ENCODE data around the gene NCOR1.
"Not testable (repeated sequence)": the region's sequence is repeated elsewhere in the genome, so short reads cannot be mapped to it uniquely, and the experiment has no call there.

NCOR1 gene

DNA sequence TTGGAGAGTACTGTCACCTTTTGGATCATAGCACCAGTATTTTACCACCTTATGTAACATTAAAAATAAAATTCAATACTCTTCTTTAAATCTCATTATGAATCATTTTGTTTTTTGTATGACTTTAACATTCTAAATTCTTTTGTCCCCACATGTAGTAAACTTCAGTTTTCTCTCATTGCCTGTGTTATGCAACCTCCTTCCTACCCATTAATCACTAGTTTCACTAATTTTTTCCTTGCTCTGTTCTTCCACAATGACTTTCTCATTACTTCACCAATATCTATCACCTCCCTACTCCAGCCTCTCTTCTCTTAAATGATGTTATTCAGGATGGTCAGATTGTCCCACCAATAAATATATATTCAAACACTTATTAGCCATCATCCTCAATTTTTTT lies 147.0 kb downstream of the NCOR1 start:
- Mint-ChIP-seq H3K36me3 (ENCODE audit: low read depth) (peaks cover 89% of the 10 kb centered on the region), H3K27me3 (ENCODE audit: low read depth) (no peaks in the 10 kb centered on the region), H3K4me1 (no peaks in the 10 kb centered on the region), H3K9me3 (no peaks in the 10 kb centered on the region), H3K4me3 (no peak overlapping the region), H3K27ac (no peak overlapping the region)
- TF ChIP-seq, protein P1, sequence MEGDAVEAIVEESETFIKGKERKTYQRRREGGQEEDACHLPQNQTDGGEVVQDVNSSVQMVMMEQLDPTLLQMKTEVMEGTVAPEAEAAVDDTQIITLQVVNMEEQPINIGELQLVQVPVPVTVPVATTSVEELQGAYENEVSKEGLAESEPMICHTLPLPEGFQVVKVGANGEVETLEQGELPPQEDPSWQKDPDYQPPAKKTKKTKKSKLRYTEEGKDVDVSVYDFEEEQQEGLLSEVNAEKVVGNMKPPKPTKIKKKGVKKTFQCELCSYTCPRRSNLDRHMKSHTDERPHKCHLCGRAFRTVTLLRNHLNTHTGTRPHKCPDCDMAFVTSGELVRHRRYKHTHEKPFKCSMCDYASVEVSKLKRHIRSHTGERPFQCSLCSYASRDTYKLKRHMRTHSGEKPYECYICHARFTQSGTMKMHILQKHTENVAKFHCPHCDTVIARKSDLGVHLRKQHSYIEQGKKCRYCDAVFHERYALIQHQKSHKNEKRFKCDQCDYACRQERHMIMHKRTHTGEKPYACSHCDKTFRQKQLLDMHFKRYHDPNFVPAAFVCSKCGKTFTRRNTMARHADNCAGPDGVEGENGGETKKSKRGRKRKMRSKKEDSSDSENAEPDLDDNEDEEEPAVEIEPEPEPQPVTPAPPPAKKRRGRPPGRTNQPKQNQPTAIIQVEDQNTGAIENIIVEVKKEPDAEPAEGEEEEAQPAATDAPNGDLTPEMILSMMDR (IDR thresholded peaks at IDR 0.05; ENCODE audit: unreplicated experiment in 3 of 3) = no peak

GRCh38 chr17:16066125-16066524 lies 149.2 kb downstream of the NCOR1 start:
- no peak overlapping the region for H3K4me3 Mint-ChIP-seq
- H3K27me3 Mint-ChIP-seq (ENCODE audit: low read depth) = no peaks in the 10 kb centered on the region
- H3K9me3 Mint-ChIP-seq = no peaks in the 10 kb centered on the region
- TF ChIP-seq, protein P1 (IDR thresholded peaks at IDR 0.05; ENCODE audit: unreplicated experiment in 3 of 3) = no peak
- H3K36me3 Mint-ChIP-seq (ENCODE audit: low read depth) = peaks cover 86% of the 10 kb centered on the region
- H3K27ac Mint-ChIP-seq = no peak overlapping the region
- no peaks in the 10 kb centered on the region for H3K4me1 Mint-ChIP-seq

GRCh38 chr17:16061631-16062030 lies 153.7 kb downstream of the NCOR1 start:
- H3K4me1 Mint-ChIP-seq = no peaks in the 10 kb centered on the region
- peaks cover 77% of the 10 kb centered on the region for H3K36me3 Mint-ChIP-seq (ENCODE audit: low read depth)
- TF ChIP-seq, protein P1 (IDR thresholded peaks at IDR 0.05; ENCODE audit: unreplicated experiment in 3 of 3) = no peak
- no peaks in the 10 kb centered on the region for H3K27me3 Mint-ChIP-seq (ENCODE audit: low read depth)
- H3K9me3 Mint-ChIP-seq = no peaks in the 10 kb centered on the region
- no peak overlapping the region for H3K4me3 Mint-ChIP-seq
- no peak overlapping the region for H3K27ac Mint-ChIP-seq

DNA sequence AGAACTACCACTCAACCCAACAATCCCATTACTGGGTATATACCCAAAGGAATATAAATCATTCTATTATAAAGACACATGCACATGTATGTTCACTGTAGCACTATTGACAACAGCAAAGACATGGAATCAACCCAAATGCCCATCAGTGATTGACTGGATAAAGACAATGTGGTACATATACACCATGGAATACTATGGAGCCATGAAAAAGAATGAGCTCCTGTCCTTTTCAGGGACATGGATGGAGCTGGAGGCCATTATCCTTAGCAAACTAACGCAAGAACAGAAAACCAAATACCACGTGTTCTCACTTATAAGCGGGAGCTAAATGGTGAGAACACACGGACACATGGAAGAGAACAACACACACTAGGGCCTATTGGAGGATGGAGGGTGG lies 160.2 kb downstream of the NCOR1 start:
- H3K9me3 Mint-ChIP-seq = peaks cover 32% of the 10 kb centered on the region
- H3K36me3 Mint-ChIP-seq (ENCODE audit: low read depth) = peaks cover 80% of the 10 kb centered on the region
- H3K4me1 Mint-ChIP-seq; H3K27me3 Mint-ChIP-seq (ENCODE audit: low read depth); H3K4me3 Mint-ChIP-seq; H3K27ac Mint-ChIP-seq: not testable (repeated sequence)

- Mint-ChIP-seq H3K27me3 (ENCODE audit: low read depth) (no peaks in the 10 kb centered on the region), H3K36me3 (ENCODE audit: low read depth) (peaks cover 70% of the 10 kb centered on the region), H3K4me3 (no peak overlapping the region), H3K27ac (no peak overlapping the region), H3K4me1 (no peaks in the 10 kb centered on the region), H3K9me3 (peaks cover 32% of the 10 kb centered on the region)
- TF ChIP-seq, protein P1 (IDR thresholded peaks at IDR 0.05; ENCODE audit: unreplicated experiment in 3 of 3) = no peak
Measured at GRCh38 chr17:16052486-16052885, 162.8 kb downstream of the NCOR1 start.

- no peak overlapping the region for H3K4me3 Mint-ChIP-seq
- H3K36me3 Mint-ChIP-seq (ENCODE audit: low read depth) = peaks cover 70% of the 10 kb centered on the region
- no peaks in the 10 kb centered on the region for H3K27me3 Mint-ChIP-seq (ENCODE audit: low read depth)
- peaks cover 30% of the 10 kb centered on the region for H3K9me3 Mint-ChIP-seq
- H3K27ac Mint-ChIP-seq = no peak overlapping the region
- TF ChIP-seq, protein P1 (IDR thresholded peaks at IDR 0.05; ENCODE audit: unreplicated experiment in 3 of 3) = no peak
- H3K4me1 Mint-ChIP-seq = no peaks in the 10 kb centered on the region
Measured at GRCh38 chr17:16050844-16051243, 164.5 kb downstream of the NCOR1 start.
